Spleen (tissue), 11 donors: Measurements from ENCODE around the gene ITGA2B. TPM values are rescaled to one million over a fixed set of nuclear protein-coding genes. Genes with fewer than 3 reads are reported as not detected.
A peak's percentile ranks its signal among the peaks of the same experiment; 100 is the strongest.
"Not testable (repeated sequence)": the region's sequence is repeated elsewhere in the genome, so short reads cannot be mapped to it uniquely, and the experiment has no call there.

Experiments
- DNase-seq: peaks from one replicate; pipeline ENCODE4 v3.0.0-alpha.2; 2020
- H3K27ac ChIP-seq, 8 donors: fragments of 200-600 bp; sonication (generic) in 7 of 8; 1 replicate in 4 of 8; 2 replicates in 4 of 8; pipeline versions ENCODE4 v1.5.0 to v1.8.0; 2016 to 2021; ENCODE audit warnings: inconsistent platforms in 4 of 8, mild to moderate bottlenecking in 4 of 8, moderate library complexity in 1 of 8
- H3K27me3 ChIP-seq, 7 donors: fragments of 200-600 bp; sonication (generic) in 6 of 7; replicated peaks in 1 of 7; 1 replicate in 4 of 7; 2 replicates in 3 of 7; pipeline versions ENCODE4 v1.5.0 to v1.8.0; 2016 to 2021; ENCODE audit warnings: inconsistent platforms in 3 of 7, mild to moderate bottlenecking in 1 of 7
- H3K36me3 ChIP-seq, 6 donors: fragments of 200-600 bp; sonication (generic) in 5 of 6; 1 replicate in 4 of 6; 2 replicates in 2 of 6; pipeline versions ENCODE4 v1.5.0 to v1.8.0; 2016 to 2021; ENCODE audit warnings: inconsistent platforms in 2 of 6
- H3K4me1 ChIP-seq, 6 donors: fragments of 200-600 bp; sonication (generic) in 5 of 6; 1 replicate in 3 of 6; 2 replicates in 3 of 6; pipeline versions ENCODE4 v1.5.0 to v1.8.0; 2016 to 2021; ENCODE audit warnings: inconsistent platforms in 3 of 6
- H3K4me3 ChIP-seq, 8 donors: fragments of 200-600 bp; sonication (generic) in 7 of 8; 1 replicate in 4 of 8; 2 replicates in 4 of 8; pipeline versions ENCODE4 v1.5.0 to v1.8.0; 2016 to 2021; ENCODE audit warnings: inconsistent platforms in 4 of 8, mild to moderate bottlenecking in 4 of 8, moderate library complexity in 2 of 8
- H3K9me3 ChIP-seq, 8 donors: fragments of 200-600 bp; sonication (generic) in 7 of 8; 1 replicate in 4 of 8; 2 replicates in 4 of 8; pipeline versions ENCODE4 v1.5.0 to v1.8.0; 2016 to 2021; ENCODE audit warnings: inconsistent platforms in 4 of 8
- POLR2A ChIP-seq, 3 donors: fragments of 450-650 bp; IDR thresholded peaks; one replicate each; pipeline ENCODE4 v1.5.1; 2017; ENCODE audit warnings: antibody characterized with exemption in 3 of 3, mild to moderate bottlenecking in 1 of 3
- POLR2AphosphoS5 ChIP-seq, 3 donors: sonication (generic); formaldehyde crosslinking; IDR thresholded peaks; one replicate each; pipeline ENCODE4 v1.5.1; 2017; ENCODE audit warnings: antibody characterized with exemption in 3 of 3
- WGBS, 5 donors: extraction: QIAGEN DNeasy Blood & Tissue Kit in 3 of 5; methylation state at CpG; one replicate each; pipeline versions ENCODE4 v1.1.5 to v1.1.7; 2013 to 2018; 5-methylcytosine and 5-hydroxymethylcytosine counted together
- intact Hi-C: fragments of 100-400 bp; cut with DNase I; formaldehyde crosslinking; loops from one replicate; pipeline ENCODE4 v1.15.0; 2023; ENCODE audit warnings: low total_unique reads
- polyA plus RNA-seq, 3 donors: library from polyadenylated mRNA; stranded (reverse); fragments of 200-250 nt; gene quantifications; one replicate each; pipeline ENCODE4 v1.2.1, GENCODE V29; 2013
- total RNA-seq, 7 donors: library from RNA; depleted of rRNA in 3 of 7; stranded (reverse); fragments of >200 nt in 3 of 7; fragmentation: NEBNext Ultra II Directional in 4 of 7; extraction: Animal tissue kit (Norgen Biotek cat#: 25700) in 4 of 7; gene quantifications; one replicate each; pipeline versions ENCODE4 v1.1.0 to v1.2.1, GENCODE V29; 2016 to 2021
- TF ChIP-seq, protein P1 (sequence below), 11 experiments: fragments of 200-600 bp in 7 of 11; fragments of 450-650 bp in 4 of 11; sonication (generic) in 4 of 11; IDR thresholded peaks in 8 of 11; conservative IDR thresholded peaks in 3 of 11; 1 replicate in 7 of 11; 2 replicates in 4 of 11; pipeline versions ENCODE4 v1.4.0 to v1.8.0; 2016 to 2021; ENCODE audit warnings: antibody characterized with exemption in 11 of 11, inconsistent platforms in 4 of 11, mild to moderate bottlenecking in 1 of 11
- donor health status: healthy with polysubstance abuse.
- donor health status: DM: no; HTN: no; CAD: no; lungs with moderate emphysema.
- donor health status: DM: no; HTN: no; CAD: no.
- donor health status: Bipolar disorder and iron deficiency.
- donor health status: healthy.
- donor health status: DM: no; HTN: no; CAD: no.
- donor health status: DM: yes; HTN: yes; CAD: no.

Gene ITGA2B
- total and polyA plus RNA-seq, 10 donors, result 0.93 to 36.7 (median 23.0) TPM

- Histone ChIP-seq H3K36me3 (no peaks in the 10 kb centered on the region), H3K27ac (no peak overlapping the region), H3K27me3 (peaks cover 0 to 79% (median 0%) of the 10 kb centered on the region in 7 donors), H3K9me3 (no peaks in the 10 kb centered on the region), H3K4me3 (peak overlapping the region in 1 of 8 donors; percentile 14), H3K4me1 (peaks cover 0 to 16% (median 6%) of the 10 kb centered on the region in 6 donors)
- intact Hi-C loops, result no loop called here
- TF ChIP-seq, protein P1, sequence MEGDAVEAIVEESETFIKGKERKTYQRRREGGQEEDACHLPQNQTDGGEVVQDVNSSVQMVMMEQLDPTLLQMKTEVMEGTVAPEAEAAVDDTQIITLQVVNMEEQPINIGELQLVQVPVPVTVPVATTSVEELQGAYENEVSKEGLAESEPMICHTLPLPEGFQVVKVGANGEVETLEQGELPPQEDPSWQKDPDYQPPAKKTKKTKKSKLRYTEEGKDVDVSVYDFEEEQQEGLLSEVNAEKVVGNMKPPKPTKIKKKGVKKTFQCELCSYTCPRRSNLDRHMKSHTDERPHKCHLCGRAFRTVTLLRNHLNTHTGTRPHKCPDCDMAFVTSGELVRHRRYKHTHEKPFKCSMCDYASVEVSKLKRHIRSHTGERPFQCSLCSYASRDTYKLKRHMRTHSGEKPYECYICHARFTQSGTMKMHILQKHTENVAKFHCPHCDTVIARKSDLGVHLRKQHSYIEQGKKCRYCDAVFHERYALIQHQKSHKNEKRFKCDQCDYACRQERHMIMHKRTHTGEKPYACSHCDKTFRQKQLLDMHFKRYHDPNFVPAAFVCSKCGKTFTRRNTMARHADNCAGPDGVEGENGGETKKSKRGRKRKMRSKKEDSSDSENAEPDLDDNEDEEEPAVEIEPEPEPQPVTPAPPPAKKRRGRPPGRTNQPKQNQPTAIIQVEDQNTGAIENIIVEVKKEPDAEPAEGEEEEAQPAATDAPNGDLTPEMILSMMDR (IDR thresholded peaks at IDR 0.05 in 8 of 11, conservative IDR thresholded peaks at IDR 0.05 in 3 of 11), result no peak
- TF ChIP-seq POLR2AphosphoS5 (IDR thresholded peaks at IDR 0.05) (no peak), POLR2A (IDR thresholded peaks at IDR 0.05) (no peak)
- 28 to 45% (median 34%) methylated on average over 19 to 31 of the region's 31 CpGs for whole genome bisulfite sequencing, 5 donors
- DNase-seq, result no peak
These were observed 14.9 kb downstream of the ITGA2B start for GRCh38 chr17:44374306-44375195.

DNA sequence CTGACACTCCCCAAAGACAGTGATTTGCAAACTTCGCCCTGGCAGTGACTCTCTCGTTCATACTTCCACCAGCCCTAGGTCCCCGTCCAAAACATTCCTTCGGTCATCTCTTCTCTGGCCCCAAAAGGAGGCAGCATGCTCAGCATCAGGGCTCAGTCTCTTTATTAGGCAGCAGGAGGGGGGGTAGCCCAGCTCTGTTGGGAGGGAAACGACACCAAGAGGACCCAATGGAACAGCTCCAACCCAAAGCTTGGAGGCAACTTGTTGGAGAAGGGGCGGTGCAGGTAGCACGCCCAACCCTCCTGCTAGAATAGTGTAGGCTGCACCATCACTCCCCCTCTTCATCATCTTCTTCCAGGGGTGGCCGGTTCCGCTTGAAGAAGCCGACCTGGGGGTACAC, 17.4 kb downstream of the ITGA2B start:
- Histone ChIP-seq H3K27me3 (peaks cover 0 to 94% (median 5%) of the 10 kb centered on the region in 7 donors), H3K36me3 (no peaks in the 10 kb centered on the region), H3K4me1 (peaks cover 0 to 16% (median 6%) of the 10 kb centered on the region in 6 donors), H3K4me3 (no peak overlapping the region), H3K27ac (no peak overlapping the region), H3K9me3 (no peaks in the 10 kb centered on the region)
- DNase-seq, result no peak
- TF ChIP-seq POLR2A (IDR thresholded peaks at IDR 0.05), result no peak
- TF ChIP-seq, protein P1 (IDR thresholded peaks at IDR 0.05 in 8 of 11, conservative IDR thresholded peaks at IDR 0.05 in 3 of 11), result no peak
- no peak for TF ChIP-seq POLR2AphosphoS5 (IDR thresholded peaks at IDR 0.05)
- WGBS, 5 donors, result 67 to 84% (median 80%) methylated on average over 10 of the region's 10 CpGs
- intact Hi-C loops, result no loop called here

DNA sequence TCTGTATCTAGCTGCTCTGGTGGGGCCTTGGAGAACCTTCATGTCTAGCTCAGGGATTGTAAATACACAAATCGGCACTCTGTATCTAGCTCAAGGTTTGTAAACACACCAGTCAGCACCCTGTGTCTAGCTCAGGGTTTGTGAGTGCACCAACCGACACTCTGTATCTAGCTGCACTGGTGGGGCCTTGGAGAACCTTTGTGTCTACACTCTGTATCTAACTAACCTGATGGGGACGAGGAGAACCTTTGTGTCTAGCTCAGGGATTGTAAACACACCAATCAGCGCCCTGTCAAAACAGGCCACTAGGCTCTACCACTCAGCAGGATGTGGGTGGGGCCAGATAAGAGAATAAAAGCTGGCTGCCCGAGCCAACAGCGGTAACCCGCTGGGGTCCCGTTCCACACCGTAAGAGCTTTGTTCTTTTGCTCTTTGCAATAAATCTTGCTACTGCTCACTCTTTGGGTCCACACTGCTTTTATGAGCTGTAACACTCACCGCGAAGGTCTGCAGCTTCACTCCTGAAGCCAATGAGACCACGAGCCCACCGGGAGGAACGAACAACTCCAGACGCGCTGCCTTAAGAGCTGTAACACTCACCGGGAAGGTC, 19.9 kb downstream of the ITGA2B start:
- Histone ChIP-seq H3K4me3 (peak overlapping the region in 1 of 8 donors; percentile 35), H3K27me3 (peaks cover 0 to 95% (median 5%) of the 10 kb centered on the region in 7 donors)
- 45 to 58% (median 50%) methylated on average over 16 to 17 of the region's 17 CpGs for WGBS, 5 donors
- H3K27ac ChIP-seq, intact Hi-C loops, H3K36me3 ChIP-seq, H3K4me1 ChIP-seq, H3K9me3 ChIP-seq, DNase-seq: not testable (repeated sequence)

DNA sequence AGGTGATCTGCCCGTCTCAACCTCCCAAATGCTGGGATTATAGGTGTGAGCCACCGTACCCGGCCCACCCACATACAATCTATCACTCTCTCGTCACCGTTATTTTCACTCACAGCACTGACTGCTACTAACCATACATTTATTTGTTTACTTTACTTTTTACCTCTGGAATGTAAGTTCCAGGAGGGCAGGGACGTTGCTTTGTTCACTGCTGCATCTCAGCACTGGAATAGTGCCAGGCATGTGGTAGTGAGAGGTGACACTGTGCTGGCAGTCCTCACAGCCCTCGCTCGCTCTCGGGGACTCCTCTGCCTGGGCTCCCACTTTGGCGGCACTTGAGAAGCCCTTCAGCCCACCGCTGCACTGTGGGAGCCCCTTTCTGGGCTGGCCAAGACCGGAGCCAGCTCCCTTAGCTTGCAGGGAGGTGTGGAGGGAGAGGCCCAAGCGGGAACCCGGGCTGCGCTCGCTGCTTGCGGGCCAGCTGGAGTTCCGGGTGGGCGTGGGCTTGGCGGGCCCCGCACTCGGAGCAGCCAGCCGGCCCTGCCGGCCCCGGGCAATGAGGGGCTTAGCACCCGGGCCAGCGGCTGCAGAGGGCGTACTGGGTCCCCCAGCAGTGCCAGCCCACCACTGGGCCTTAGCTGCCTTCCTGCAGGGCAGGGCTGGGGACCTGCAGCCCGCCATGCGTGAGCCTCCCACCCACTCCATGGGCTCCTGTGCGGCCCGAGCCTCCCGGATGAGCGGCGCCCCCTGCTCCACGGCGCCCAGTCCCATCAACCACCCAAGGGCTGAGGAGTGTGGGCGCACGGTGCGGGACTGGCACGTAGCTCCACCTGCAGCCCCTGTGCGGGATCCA, 20.8 kb downstream of the ITGA2B start:
- 85 to 96% (median 93%) methylated on average over 18 to 42 of the region's 42 CpGs for WGBS, 5 donors
- H3K36me3 ChIP-seq, H3K4me1 ChIP-seq, H3K27ac ChIP-seq, DNase-seq, intact Hi-C loops, H3K4me3 ChIP-seq, H3K9me3 ChIP-seq: not testable (repeated sequence)
- H3K27me3 ChIP-seq, result peaks cover 0 to 93% (median 5%) of the 10 kb centered on the region in 7 donors
